Prostate gland (tissue), 2 donors: ENCODE results near the gene RBM10. TPM values are rescaled to one million over a fixed set of nuclear protein-coding genes. Genes with fewer than 3 reads are reported as not detected.
"Not testable (repeated sequence)": the region's sequence is repeated elsewhere in the genome, so short reads cannot be mapped to it uniquely, and the experiment has no call there.

Source experiments
- DNase-seq: peaks from one replicate; pipeline ENCODE4 v3.0.0-alpha.2; 2019; ENCODE audit warnings: low spot score
- H3K27ac ChIP-seq, 2 donors: fragments of 200-600 bp; sonication (generic); 2 replicates each; pipeline ENCODE4 v1.5.1; 2017 to 2019
- H3K27me3 ChIP-seq: fragments of 200-600 bp; sonication (generic); replicated peaks from 2 replicates; pipeline ENCODE4 v1.5.1; 2019; ENCODE audit not compliant: insufficient read depth
- H3K36me3 ChIP-seq, 2 donors: fragments of 200-600 bp; sonication (generic); 1 replicate in 1 of 2; 2 replicates in 1 of 2; pipeline versions ENCODE4 v1.5.1 to v1.8.1; 2017 to 2019
- H3K4me1 ChIP-seq: fragments of 200-600 bp; sonication (generic); replicated peaks from 2 replicates; pipeline ENCODE4 v1.5.1; 2019
- H3K4me3 ChIP-seq, 2 donors: fragments of 200-600 bp; sonication (generic); 2 replicates each; pipeline ENCODE4 v1.5.1; 2017 to 2019
- H3K9me3 ChIP-seq: fragments of 200-600 bp; sonication (generic); 2 replicates; pipeline ENCODE4 v1.5.1; 2017
- CTCF ChIP-seq, 4 experiments: fragments of 200-600 bp in 2 of 4; fragments of 450-650 bp in 2 of 4; sonication (generic) in 2 of 4; IDR thresholded peaks; 1 replicate in 3 of 4; 2 replicates in 1 of 4; pipeline ENCODE4 v1.5.1; 2016 to 2019; ENCODE audit warnings: antibody characterized with exemption in 4 of 4, mild to moderate bottlenecking in 2 of 4, moderate library complexity in 2 of 4
- POLR2A ChIP-seq: fragments of 450-650 bp; IDR thresholded peaks from one replicate; pipeline ENCODE4 v1.6.1; 2016; ENCODE audit warnings: antibody characterized with exemption, mild to moderate bottlenecking
- POLR2AphosphoS5 ChIP-seq: sonication (generic); formaldehyde crosslinking; IDR thresholded peaks from one replicate; pipeline ENCODE4 v1.6.1; 2017; ENCODE audit warnings: antibody characterized with exemption
- WGBS: methylation state at CpG from one replicate; pipeline ENCODE4 v1.1.5; 2018; 5-methylcytosine and 5-hydroxymethylcytosine counted together
- intact Hi-C: fragments of 100-400 bp; cut with DNase I; formaldehyde crosslinking; loops from one replicate; pipeline ENCODE4 v1.14.2; 2022
- total RNA-seq, 2 donors: library from RNA; depleted of rRNA; stranded (reverse); fragments of >200 nt; gene quantifications; one replicate each; pipeline ENCODE4 v1.1.0, GENCODE V29; 2016

RBM10 gene
- 10 to 100 TPM; 45.0 to 49.0 TPM for total RNA-seq

GRCh38 chrX:47144626-47145394 is at the start of gene RBM10, which contains the start of gene NDUFB11:
RBM10 (plus strand) TSS chrX:47145221; CDS start chrX:47147482, 2,261 bp downstream.
NDUFB11 (minus strand) TSS chrX:47144702; CDS start chrX:47144679, 23 bp downstream.
- H3K27me3 ChIP-seq, result no peaks in the 10 kb centered on the region
- peak within 1 kb of the TSS; percentile 93 for H3K27ac ChIP-seq
- no peaks in the 10 kb centered on the region for H3K9me3 ChIP-seq
- H3K36me3 ChIP-seq, result no peaks in the 10 kb centered on the region
- H3K4me3 ChIP-seq, result peak within 1 kb of the TSS; percentile 58 to 64
- DNase-seq, result peak; percentile 91
- TF ChIP-seq POLR2AphosphoS5 (peak; percentile 73), POLR2A (peak; percentile 75), CTCF (IDR thresholded peaks at IDR 0.05) (peak; percentile 47 to 92 (median 68))
- WGBS, result under 1% methylated on average over 29 of the region's 54 CpGs
- H3K4me1 ChIP-seq, result no peaks in the 10 kb centered on the region
- intact Hi-C loops, result no loop called here

GRCh38 chrX:47097018-47097417 is 48.0 kb upstream of the RBM10 start:
- intact Hi-C loops, result no loop called here
- no peaks in the 10 kb centered on the region for H3K36me3 ChIP-seq
- no peaks in the 10 kb centered on the region for H3K4me1 ChIP-seq
- H3K4me3 ChIP-seq, result no peak overlapping the region
- TF ChIP-seq POLR2AphosphoS5, result no peak
- no peak for TF ChIP-seq POLR2A
- TF ChIP-seq CTCF (IDR thresholded peaks at IDR 0.05), result no peak
- no peaks in the 10 kb centered on the region for H3K9me3 ChIP-seq
- no peak overlapping the region for H3K27ac ChIP-seq
- DNase-seq, result no peak
- WGBS, result 84% methylated on average over 4 of the region's 4 CpGs
- H3K27me3 ChIP-seq, result no peaks in the 10 kb centered on the region

GRCh38 chrX:47098338-47099094 is 46.5 kb upstream of the RBM10 start:
- Histone ChIP-seq H3K27me3 (no peaks in the 10 kb centered on the region), H3K27ac (no peak overlapping the region), H3K9me3 (no peaks in the 10 kb centered on the region), H3K4me1 (no peaks in the 10 kb centered on the region), H3K4me3 (no peak overlapping the region), H3K36me3 (no peaks in the 10 kb centered on the region)
- intact Hi-C loops, result no loop called here
- TF ChIP-seq POLR2A (no peak), POLR2AphosphoS5 (no peak), CTCF (IDR thresholded peaks at IDR 0.05) (no peak)
- 60% methylated on average over 2 of the region's 2 CpGs for WGBS
- no peak for DNase-seq

- H3K27me3 ChIP-seq, result no peaks in the 10 kb centered on the region
- H3K9me3 ChIP-seq, result no peaks in the 10 kb centered on the region
- no peak for TF ChIP-seq POLR2A
- no peak for TF ChIP-seq CTCF (IDR thresholded peaks at IDR 0.05)
- TF ChIP-seq POLR2AphosphoS5, result no peak
- H3K36me3 ChIP-seq, result no peaks in the 10 kb centered on the region
- no peak overlapping the region for H3K4me3 ChIP-seq
- no peak overlapping the region for H3K27ac ChIP-seq
- no peak for DNase-seq
- WGBS, result 86% methylated on average over 4 of the region's 4 CpGs
- no peaks in the 10 kb centered on the region for H3K4me1 ChIP-seq
- intact Hi-C loops, result no loop called here
Observed at GRCh38 chrX:47101206-47101605, 43.8 kb upstream of the RBM10 start.

GRCh38 chrX:47110936-47111615 is 33.9 kb upstream of the RBM10 start:
- H3K36me3 ChIP-seq, H3K27ac ChIP-seq, H3K4me1 ChIP-seq, H3K27me3 ChIP-seq, DNase-seq, H3K9me3 ChIP-seq, intact Hi-C loops, H3K4me3 ChIP-seq: not testable (repeated sequence)
- 98% methylated on average over 10 of the region's 40 CpGs for WGBS
